ENCODE results near the gene CXorf38. TPM values are rescaled to one million over a fixed set of nuclear protein-coding genes. Genes with fewer than 3 reads are reported as not detected.

The CXorf38 gene
- polyA plus RNA-seq, 3 donors, result 35.1 to 51.2 (median 39.5) TPM

DNA sequence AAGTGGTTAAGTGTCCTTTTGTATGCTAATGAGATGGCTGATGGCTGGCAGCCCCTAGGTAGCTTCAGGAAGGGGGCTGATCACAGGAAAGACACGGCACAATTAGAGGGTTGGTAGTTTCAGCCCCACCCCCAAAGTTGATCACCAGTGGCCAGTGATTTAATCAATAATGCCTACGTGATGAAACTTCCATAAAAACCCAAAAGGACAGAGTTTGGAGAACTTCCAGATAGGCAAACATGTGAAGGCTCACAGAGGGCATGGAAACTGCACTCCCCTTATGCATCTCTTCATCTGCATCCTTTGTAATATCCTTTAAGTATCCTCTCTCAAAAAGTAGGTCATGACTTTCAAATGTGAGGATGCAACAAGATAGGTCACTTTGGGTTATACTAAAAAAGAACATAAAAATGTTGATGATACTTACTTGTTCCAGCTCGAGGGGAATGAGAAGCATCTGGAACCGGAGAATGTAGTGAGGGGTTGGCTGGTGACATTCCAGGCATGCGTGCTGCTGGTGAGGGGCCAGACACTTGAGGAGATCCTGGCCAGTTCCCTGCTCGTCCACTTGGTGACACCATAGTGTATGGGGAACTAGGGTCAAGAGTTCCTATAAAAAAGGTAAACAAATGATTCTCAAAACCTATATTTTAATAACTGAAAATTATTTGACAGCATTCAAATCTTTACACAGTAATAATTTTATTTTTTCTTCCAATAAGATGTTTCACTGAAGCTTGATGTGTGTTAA lies 16.7 kb upstream of the CXorf38 start:
- H3K4me1 ChIP-seq (ENCODE audit: control insufficient read depth in 1 of 2, insufficient read depth in 2 of 2, low read length in 2 of 2), result no peaks in the 10 kb centered on the region
- no peak overlapping the region for H3K27ac ChIP-seq (ENCODE audit: low read depth in 1 of 2, low read length in 2 of 2)
- no peak for DNase-seq
- Mint-ChIP-seq H3K9me3 (peaks cover 0 to 4% (median 0%) of the 10 kb centered on the region in 7 donors), H3K27me3 (ENCODE audit: low read depth in 3 of 3) (peaks cover 0 to 34% (median 0%) of the 10 kb centered on the region in 3 donors), H3K4me3 (no peak overlapping the region), H3K27ac (no peak overlapping the region), H3K36me3 (peaks cover 62 to 84% of the 10 kb centered on the region in 2 donors), H3K4me1 (no peaks in the 10 kb centered on the region)
- intact Hi-C loops (cut with micrococcal nuclease), result no loop called here
- H3K9me3 ChIP-seq (replicated peaks in 1 of 2; ENCODE audit: control insufficient read depth in 1 of 2, insufficient read depth in 1 of 2, low read length in 2 of 2), result no peaks in the 10 kb centered on the region
- no peak overlapping the region for H2AFZ ChIP-seq (ENCODE audit: insufficient read depth, low read depth, low read length, poor library complexity, severe bottlenecking)
- no peak overlapping the region for H3K9ac ChIP-seq (ENCODE audit: insufficient read depth, low read length, poor library complexity, severe bottlenecking)
- H3K4me2 ChIP-seq (replicated peaks; ENCODE audit: extremely low read depth, low read length, poor library complexity, severe bottlenecking), result no peak overlapping the region
- H3K36me3 ChIP-seq (replicated peaks in 1 of 2; ENCODE audit: control insufficient read depth in 1 of 2, insufficient read depth in 2 of 2, low read length in 2 of 2), result peaks cover 61 to 96% of the 10 kb centered on the region in 2 donors
- H3K79me2 ChIP-seq (ENCODE audit: insufficient read depth, low read length), result no peaks in the 10 kb centered on the region
- peaks cover 3% of the 10 kb centered on the region for H4K20me1 ChIP-seq (ENCODE audit: insufficient read depth, low read length)
- TF ChIP-seq, protein P1, sequence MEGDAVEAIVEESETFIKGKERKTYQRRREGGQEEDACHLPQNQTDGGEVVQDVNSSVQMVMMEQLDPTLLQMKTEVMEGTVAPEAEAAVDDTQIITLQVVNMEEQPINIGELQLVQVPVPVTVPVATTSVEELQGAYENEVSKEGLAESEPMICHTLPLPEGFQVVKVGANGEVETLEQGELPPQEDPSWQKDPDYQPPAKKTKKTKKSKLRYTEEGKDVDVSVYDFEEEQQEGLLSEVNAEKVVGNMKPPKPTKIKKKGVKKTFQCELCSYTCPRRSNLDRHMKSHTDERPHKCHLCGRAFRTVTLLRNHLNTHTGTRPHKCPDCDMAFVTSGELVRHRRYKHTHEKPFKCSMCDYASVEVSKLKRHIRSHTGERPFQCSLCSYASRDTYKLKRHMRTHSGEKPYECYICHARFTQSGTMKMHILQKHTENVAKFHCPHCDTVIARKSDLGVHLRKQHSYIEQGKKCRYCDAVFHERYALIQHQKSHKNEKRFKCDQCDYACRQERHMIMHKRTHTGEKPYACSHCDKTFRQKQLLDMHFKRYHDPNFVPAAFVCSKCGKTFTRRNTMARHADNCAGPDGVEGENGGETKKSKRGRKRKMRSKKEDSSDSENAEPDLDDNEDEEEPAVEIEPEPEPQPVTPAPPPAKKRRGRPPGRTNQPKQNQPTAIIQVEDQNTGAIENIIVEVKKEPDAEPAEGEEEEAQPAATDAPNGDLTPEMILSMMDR (IDR thresholded peaks at IDR 0.05), result no peak
- H3K4me3 ChIP-seq (replicated peaks in 1 of 3; ENCODE audit: low read depth in 2 of 3, low read length in 3 of 3), result no peak overlapping the region
- WGBS (ENCODE audit: insufficient coverage), result 100% methylated on average over 3 of the region's 6 CpGs
- H3K27me3 ChIP-seq (ENCODE audit: control insufficient read depth in 2 of 2, insufficient read depth in 2 of 2, low read length in 2 of 2), result peaks cover 0 to 18% of the 10 kb centered on the region in 2 donors

DNA sequence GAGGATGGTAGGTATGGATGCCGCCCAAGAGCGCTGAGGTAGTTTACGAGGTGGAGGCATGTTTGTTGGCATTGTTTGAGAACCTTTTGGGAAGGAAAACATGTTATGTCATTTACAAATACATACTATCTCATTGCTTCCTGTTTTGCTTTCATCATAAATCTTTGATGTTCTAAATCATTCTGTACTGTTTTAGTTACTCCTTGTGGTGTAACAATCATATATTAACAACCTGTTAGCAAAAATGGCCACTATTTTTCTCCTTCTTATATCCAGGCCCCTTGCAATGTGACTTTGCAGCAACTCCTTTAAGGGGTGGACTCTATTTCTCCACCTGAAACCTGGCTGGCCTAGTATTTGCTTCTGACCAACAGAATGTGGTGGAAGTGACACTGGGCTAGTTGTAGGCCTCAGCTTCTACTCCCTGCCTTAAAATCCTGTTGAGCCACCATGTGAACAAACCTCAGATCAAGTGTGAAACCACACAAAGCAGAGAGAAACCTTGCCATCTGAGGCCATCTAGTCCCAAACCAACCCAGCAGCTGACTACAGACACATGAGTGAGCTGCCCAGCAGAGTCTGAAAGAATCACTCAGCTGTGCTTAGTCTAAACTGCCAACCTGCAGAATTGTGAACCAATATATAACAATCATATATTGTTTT lies 15.8 kb upstream of the CXorf38 start:
- whole genome bisulfite sequencing (ENCODE audit: insufficient coverage), result no CpG with 5 or more reads among the region's 3 CpGs
- no peak overlapping the region for H3K27ac ChIP-seq (ENCODE audit: low read depth in 1 of 2, low read length in 2 of 2)
- peaks cover 67 to 89% of the 10 kb centered on the region in 2 donors for H3K36me3 ChIP-seq (replicated peaks in 1 of 2; ENCODE audit: control insufficient read depth in 1 of 2, insufficient read depth in 2 of 2, low read length in 2 of 2)
- H3K27me3 ChIP-seq (ENCODE audit: control insufficient read depth in 2 of 2, insufficient read depth in 2 of 2, low read length in 2 of 2), result peaks cover 0 to 17% of the 10 kb centered on the region in 2 donors
- no peak overlapping the region for H3K4me2 ChIP-seq (replicated peaks; ENCODE audit: extremely low read depth, low read length, poor library complexity, severe bottlenecking)
- TF ChIP-seq, protein P1 (IDR thresholded peaks at IDR 0.05), result no peak
- Mint-ChIP-seq H3K36me3 (peaks cover 65 to 84% of the 10 kb centered on the region in 2 donors), H3K4me3 (no peak overlapping the region), H3K9me3 (peaks cover 0 to 4% (median 0%) of the 10 kb centered on the region in 7 donors), H3K4me1 (no peaks in the 10 kb centered on the region), H3K27ac (peak overlapping the region in 1 of 7 donors; percentile 42), H3K27me3 (ENCODE audit: low read depth in 3 of 3) (peaks cover 0 to 34% (median 0%) of the 10 kb centered on the region in 3 donors)
- no peak overlapping the region for H3K9ac ChIP-seq (ENCODE audit: insufficient read depth, low read length, poor library complexity, severe bottlenecking)
- H3K4me3 ChIP-seq (replicated peaks in 1 of 3; ENCODE audit: low read depth in 2 of 3, low read length in 3 of 3), result no peak overlapping the region
- H2AFZ ChIP-seq (ENCODE audit: insufficient read depth, low read depth, low read length, poor library complexity, severe bottlenecking), result no peak overlapping the region
- intact Hi-C loops (cut with micrococcal nuclease), result no loop called here
- H4K20me1 ChIP-seq (ENCODE audit: insufficient read depth, low read length), result peaks cover 3% of the 10 kb centered on the region
- no peaks in the 10 kb centered on the region for H3K79me2 ChIP-seq (ENCODE audit: insufficient read depth, low read length)
- H3K4me1 ChIP-seq (ENCODE audit: control insufficient read depth in 1 of 2, insufficient read depth in 2 of 2, low read length in 2 of 2), result no peaks in the 10 kb centered on the region
- no peak for DNase-seq
- no peaks in the 10 kb centered on the region for H3K9me3 ChIP-seq (replicated peaks in 1 of 2; ENCODE audit: control insufficient read depth in 1 of 2, insufficient read depth in 1 of 2, low read length in 2 of 2)
